Measurements from ENCODE around the gene FUT8.

The FUT8 gene

DNA sequence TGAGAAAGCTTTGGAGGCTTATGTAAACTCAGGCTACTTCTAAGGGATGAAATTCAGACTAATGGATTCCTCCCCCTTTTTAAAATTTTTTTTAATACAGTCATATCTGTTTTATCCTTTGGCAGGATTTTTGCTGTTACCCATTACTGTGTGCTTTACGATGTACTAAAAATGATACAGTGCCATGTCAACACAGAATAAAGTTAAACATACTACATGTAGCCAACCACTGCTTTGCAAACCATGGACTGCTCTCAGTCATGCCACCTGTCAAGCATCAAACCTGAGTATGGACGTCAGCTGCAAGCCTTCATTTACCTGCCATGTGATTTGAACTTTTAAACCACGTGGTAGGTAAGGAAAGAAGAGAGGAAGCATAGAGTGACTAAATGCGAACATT, 325.8 kb downstream of the FUT8 start:
- Histone ChIP-seq H3K4me3 (no peak overlapping the region), H3K27ac (no peak overlapping the region)
- TF ChIP-seq CTCF (IDR thresholded peaks at IDR 0.05), result no peak
- no peak for DNase-seq (ENCODE audit: low spot score)

- Histone ChIP-seq H3K4me3 (no peak overlapping the region), H3K27ac (no peak overlapping the region)
- no peak for TF ChIP-seq CTCF (IDR thresholded peaks at IDR 0.05)
- DNase-seq (ENCODE audit: low spot score), result no peak
These were observed 333.1 kb downstream of the FUT8 start for GRCh38 chr14:65745396-65746190.

DNA sequence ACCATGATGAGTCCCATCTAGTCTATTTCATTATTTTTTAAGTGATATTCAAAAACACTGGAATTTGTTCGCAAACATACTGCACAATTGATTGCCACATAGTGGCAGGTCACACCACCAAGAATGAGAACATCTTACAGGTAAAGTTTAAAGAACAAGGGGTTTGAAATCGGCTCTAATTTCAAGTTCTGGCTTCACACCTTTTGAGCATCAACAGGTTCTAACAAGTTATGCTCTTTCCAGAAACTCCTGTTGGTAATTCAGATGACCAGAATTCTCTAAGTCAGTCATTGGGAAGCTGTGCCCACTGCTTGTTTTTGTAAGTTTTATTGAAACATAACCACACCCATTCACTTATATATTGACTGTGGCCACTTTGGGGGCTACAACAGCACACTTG, 336.3 kb downstream of the FUT8 start:
- Histone ChIP-seq H3K27ac (no peak overlapping the region), H3K4me3 (no peak overlapping the region)
- no peak for TF ChIP-seq CTCF (IDR thresholded peaks at IDR 0.05)
- no peak for DNase-seq (ENCODE audit: low spot score)

- Histone ChIP-seq H3K4me3 (no peak overlapping the region), H3K27ac (no peak overlapping the region)
- DNase-seq (ENCODE audit: low spot score), result no peak
- no peak for TF ChIP-seq CTCF (IDR thresholded peaks at IDR 0.05)
These were observed 336.8 kb downstream of the FUT8 start for GRCh38 chr14:65749287-65749686.

DNA sequence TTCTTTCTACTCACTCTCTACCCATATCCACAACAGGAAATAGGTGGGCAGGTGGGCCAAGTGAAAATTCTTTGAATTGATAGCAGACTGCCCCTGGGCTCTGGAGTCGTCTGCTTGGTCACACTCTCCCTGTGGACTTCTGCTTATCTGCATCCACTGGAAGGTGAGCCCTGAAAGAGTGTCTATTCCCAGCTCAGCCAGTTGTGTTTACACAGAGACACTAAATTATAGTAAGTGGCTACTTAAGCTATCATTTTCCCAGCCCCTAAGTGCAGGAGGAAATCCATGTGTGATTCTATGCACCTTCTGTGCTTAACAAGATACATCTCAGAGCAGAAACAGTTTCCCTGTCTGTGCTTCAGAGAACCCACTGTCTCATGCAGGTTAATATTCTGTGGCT, 338.4 kb downstream of the FUT8 start:
- H3K27ac ChIP-seq, result no peak overlapping the region
- no peak for TF ChIP-seq CTCF (IDR thresholded peaks at IDR 0.05)
- no peak overlapping the region for H3K4me3 ChIP-seq
- no peak for DNase-seq (ENCODE audit: low spot score)

DNA sequence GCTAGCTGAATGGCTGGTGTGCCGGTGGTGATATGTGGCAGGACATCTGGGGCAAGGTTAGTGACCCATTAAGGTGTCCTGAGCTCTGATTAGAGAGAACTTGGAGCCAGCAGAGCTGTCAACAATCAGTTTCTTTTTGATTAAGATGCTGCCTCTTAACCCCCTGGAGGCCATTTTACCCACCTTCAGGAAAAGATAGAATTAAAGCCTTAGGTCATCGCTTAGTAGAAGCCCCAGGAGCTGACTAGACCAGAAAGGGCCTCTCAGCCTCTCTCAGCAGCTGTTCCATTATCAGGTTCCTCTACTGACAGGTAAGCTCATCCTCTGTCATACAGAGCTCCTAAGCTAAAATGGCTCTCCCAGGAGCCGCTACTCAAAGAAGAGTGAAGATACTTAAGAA, 339.0 kb downstream of the FUT8 start:
- TF ChIP-seq CTCF (IDR thresholded peaks at IDR 0.05), result no peak
- DNase-seq (ENCODE audit: low spot score), result no peak
- H3K4me3 ChIP-seq, result no peak overlapping the region
- H3K27ac ChIP-seq, result no peak overlapping the region

DNA sequence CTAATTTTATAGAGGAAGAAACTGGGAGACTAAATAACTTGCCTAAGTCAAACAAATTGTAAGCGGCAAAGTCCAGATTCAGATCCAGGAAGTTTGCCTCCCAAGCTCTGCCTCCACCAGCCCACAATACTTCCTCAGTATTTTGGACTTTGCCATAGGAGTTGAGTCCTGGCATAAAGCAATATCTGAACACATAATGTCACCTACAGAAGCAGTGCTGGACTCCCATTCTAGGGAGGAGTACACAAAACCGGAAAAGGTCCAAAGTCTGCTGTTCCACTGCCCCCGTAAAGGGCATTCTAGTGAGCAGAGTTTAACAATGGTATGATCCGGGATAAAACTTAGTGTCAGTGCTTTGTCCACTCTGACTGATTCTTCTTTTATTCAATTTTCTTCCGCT, 340.5 kb downstream of the FUT8 start:
- no peak for DNase-seq (ENCODE audit: low spot score)
- TF ChIP-seq CTCF (IDR thresholded peaks at IDR 0.05), result no peak
- no peak overlapping the region for H3K27ac ChIP-seq
- H3K4me3 ChIP-seq, result no peak overlapping the region
